Fibroblast of lung (primary cell): ENCODE results near the gene FAM20B.

ENCODE experiments used
- EZH2 ChIP-seq: IDR thresholded peaks from 2 replicates; pipeline ENCODE4 v1.5.1; 2012; ENCODE audit warnings: low read length, control low read depth, mild to moderate bottlenecking; ENCODE audit errors: missing control alignments
- TF ChIP-seq, protein P1 (sequence below), 2 donors: IDR thresholded peaks in 1 of 2; conservative IDR thresholded peaks in 1 of 2; 1 replicate in 1 of 2; 2 replicates in 1 of 2; pipeline ENCODE4 v1.5.1; 2011 to 2012; ENCODE audit warnings: low read length in 2 of 2, control low read depth in 1 of 2, inconsistent platforms in 1 of 2, low read depth in 1 of 2, mild to moderate bottlenecking in 1 of 2

DNA sequence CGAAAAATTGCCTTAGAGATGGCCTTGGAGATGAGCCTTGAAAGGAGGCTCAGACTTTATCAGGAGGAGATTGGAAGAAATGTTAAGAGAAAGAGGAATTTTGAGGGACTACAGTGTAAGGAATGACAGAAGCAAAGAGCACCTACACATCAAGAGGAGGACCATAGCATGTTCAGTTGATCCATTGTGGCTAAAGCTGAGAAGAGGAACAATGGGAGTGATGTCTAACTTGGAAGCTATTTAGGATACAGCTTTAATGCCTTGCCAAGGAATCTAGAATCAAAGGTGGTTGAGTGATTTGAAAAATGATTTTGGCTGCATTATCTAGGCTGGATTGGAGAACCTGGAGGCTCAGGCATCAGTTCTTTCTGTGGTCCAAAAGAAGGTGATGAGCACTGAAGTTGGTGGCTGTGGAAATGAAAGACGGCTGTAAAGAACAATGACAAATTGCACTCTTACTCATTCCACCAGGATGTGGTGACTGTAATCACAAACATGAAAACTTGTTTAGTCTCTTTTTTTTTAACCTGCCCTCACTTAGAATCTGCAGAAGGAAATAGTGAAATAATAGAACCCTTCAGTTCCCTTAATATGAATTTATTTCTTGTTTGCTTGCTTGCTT is 11.3 kb downstream of the FAM20B start:
- TF ChIP-seq, protein P1, sequence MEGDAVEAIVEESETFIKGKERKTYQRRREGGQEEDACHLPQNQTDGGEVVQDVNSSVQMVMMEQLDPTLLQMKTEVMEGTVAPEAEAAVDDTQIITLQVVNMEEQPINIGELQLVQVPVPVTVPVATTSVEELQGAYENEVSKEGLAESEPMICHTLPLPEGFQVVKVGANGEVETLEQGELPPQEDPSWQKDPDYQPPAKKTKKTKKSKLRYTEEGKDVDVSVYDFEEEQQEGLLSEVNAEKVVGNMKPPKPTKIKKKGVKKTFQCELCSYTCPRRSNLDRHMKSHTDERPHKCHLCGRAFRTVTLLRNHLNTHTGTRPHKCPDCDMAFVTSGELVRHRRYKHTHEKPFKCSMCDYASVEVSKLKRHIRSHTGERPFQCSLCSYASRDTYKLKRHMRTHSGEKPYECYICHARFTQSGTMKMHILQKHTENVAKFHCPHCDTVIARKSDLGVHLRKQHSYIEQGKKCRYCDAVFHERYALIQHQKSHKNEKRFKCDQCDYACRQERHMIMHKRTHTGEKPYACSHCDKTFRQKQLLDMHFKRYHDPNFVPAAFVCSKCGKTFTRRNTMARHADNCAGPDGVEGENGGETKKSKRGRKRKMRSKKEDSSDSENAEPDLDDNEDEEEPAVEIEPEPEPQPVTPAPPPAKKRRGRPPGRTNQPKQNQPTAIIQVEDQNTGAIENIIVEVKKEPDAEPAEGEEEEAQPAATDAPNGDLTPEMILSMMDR (conservative IDR thresholded peaks at IDR 0.05 in 1 of 2, IDR thresholded peaks at IDR 0.05 in 1 of 2; ENCODE audit: low read depth in 1 of 2, low read length in 2 of 2), result no peak
- no peak for TF ChIP-seq EZH2
